DMS 273 (cell line): ENCODE measurements around the gene EPHA6.
A peak's percentile ranks its signal among the peaks of the same experiment; 100 is the strongest.
"Not testable (repeated sequence)": the region's sequence is repeated elsewhere in the genome, so short reads cannot be mapped to it uniquely, and the experiment has no call there.

Experiments used
- DNase-seq: peaks from one replicate; lab custom pipeline; 2025; ENCODE audit not compliant: unreplicated experiment; lab: John Stamatoyannopoulos, UW

EPHA6 gene

DNA sequence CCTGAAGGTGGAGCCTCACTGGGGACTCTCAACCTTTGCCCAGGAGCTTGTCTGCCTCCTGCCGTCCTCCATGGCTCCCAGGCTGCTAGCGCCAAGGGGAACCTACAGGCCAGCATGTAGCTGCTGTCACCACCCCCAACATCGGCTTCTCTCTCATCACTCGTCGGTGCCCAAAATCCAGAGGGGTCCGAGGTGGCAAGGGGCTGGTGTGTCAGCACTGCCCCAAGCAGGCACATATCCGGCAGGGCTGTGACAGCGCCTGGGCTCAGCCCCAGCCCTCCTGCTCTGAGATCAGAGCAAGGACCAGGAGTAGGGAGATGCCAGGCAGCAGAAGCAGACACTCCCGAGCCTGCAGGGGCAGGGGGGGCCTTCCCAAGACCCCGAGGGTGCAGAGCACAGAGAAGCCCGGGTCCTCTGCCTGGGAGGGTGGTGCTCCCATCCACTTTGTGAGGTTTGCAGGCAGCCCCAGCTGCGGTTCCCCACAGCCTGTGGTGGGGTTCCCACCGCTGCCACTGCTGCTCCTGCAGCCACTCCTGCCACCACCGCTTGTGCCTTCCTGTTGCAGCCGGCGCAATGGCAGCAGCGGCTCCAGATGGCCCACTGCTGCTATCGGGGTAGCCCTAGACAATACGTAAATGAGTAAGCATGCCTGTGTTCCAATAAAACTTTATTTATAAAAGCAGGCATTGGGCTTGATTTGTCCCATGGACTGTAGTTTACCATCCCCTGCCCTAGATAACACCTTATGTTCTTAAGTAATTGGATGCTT lies 451.0 kb downstream of the EPHA6 start:
- no peak for DNase-seq

- no peak for DNase-seq
Observed at GRCh38 chr3:97269202-97269601, 454.8 kb downstream of the EPHA6 start.

DNA sequence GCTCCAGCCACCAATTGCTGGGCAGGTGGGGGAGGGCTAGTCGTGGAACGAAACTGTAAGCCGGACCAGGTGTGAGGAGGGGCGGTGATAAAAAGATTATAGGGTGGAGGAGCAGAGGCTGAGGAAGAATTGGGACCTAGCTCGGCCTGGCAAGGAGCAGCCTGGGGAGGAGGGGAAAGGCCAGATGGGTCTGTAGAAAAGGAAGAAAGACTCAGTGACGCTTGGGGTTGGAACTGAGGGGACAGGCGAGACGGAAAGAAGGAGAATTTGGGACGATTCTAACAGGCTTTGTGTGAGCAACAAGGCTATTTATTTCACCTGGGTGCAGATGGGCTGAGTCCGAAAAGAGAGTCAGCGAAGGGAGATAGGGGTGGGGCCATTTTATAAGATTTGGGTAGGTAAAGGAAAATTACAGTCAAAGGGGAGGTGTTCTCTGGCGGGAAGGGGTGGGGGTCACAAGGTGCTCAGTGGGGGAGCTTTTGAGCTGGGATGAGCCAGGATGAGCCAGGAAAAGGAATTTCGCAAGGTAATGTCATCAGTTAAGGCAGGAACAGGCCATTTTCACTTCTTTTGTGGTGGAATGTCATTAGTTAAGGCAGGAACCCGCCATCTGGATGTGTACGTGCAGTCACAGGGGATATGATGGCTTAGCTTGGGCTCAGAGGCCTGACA lies 462.6 kb downstream of the EPHA6 start:
- not testable (repeated sequence) for DNase-seq

DNA sequence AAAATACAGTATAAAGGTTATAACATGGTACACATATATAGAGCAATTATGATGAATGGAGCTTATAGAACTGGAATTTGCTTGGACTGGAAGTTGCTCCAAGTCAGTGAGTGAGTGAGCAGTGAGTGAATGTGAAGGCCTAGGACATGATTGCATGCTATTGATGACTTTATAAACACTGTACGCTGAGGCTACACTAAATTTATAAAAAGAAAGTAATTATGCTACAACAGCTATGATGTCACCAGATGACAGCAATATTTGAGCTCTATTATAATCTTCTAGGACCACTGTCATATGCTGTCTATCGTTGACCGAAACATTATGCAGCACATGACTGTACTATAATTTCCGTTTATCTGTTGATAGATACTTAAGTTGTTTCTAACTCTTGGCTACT lies 463.3 kb downstream of the EPHA6 start:
- no peak for DNase-seq

- DNase-seq, result peak; percentile 5
Observed at GRCh38 chr3:97278506-97278905, 464.1 kb downstream of the EPHA6 start.

DNA sequence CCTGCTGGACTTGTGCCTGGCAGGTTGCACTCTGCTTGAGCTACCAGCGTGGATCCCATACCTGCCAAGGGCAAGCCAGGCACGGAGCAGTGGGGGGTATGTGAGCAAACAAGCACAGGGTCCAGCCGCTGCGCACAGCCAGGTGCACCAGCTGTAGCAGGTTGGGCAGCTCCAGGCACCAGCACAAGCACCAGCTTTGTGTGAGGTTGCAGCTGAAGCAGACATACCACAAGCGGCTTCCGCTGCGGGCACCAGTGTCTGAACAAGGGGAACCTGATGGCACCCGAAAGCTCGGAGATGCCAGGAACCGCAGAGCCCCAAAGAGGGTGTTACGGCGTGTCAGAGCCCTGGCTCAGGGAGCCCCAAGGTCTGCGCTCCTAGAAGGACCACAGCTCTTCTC lies 477.5 kb downstream of the EPHA6 start:
- no peak for DNase-seq

DNA sequence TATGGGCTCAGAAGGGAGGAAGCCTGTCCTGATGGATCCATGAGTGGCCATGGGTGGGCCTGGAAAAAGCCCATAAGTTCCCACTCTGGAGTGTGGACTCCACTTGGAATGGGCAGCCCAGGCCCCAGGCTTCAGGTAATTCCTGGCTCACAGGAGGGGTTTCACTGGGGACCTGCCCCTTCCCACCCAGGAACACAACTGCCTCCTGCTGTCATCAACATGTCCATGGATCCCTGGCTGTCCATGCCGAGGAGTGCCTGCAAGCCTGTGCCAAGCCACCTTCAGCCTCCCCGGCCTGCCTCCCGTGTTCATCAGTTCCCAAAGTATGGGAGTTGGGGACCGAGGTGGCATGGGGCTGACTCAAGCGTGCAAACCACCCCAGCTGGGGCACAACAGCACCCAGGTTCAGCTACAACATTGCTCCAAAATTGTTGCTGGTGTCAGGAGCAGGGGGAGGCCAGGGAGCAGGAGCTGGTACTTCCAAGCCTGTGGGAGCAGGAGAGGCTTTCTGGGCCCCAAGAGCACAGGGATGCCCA lies 479.3 kb downstream of the EPHA6 start:
- no peak for DNase-seq

DNA sequence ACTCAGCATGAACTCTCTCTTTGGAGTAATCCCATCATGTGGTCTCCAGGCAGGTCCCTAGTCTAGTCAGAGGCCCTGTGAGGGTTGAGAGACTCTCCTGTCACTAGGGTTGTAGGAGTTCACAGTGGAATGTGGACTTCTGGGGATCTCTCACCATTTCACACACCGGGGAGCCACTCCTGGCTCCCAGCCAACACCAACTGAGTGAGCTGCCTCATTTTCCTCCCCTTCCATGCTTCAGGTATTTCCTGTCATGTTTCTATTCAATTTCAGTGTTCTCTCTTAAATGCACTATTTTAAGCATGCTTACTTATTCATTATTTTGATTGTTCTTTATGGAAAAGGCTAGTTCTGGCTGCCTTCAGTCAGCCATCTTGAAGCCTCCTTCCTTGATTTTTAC lies 482.6 kb downstream of the EPHA6 start:
- no peak for DNase-seq

DNA sequence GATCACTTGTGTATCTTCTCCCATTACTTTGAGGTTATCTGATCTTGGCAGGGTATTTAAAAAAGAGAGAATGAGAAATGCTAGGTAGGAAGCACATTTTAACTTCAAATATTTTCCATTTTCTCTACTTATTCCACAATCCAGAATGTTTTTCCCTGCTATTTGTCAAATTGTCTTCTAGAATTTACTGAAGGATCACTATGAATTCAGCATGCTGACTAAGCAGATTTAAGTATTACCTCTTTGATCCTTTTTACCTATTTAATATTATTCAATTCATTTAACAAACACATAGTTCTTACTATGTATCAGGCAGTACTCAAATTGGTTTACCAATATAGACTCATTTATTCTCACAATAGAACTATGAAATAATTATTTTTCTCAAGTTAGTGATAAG lies 486.7 kb downstream of the EPHA6 start:
- DNase-seq, result no peak

- DNase-seq, result no peak
Observed at GRCh38 chr3:97306226-97306625, 491.8 kb downstream of the EPHA6 start.

DNA sequence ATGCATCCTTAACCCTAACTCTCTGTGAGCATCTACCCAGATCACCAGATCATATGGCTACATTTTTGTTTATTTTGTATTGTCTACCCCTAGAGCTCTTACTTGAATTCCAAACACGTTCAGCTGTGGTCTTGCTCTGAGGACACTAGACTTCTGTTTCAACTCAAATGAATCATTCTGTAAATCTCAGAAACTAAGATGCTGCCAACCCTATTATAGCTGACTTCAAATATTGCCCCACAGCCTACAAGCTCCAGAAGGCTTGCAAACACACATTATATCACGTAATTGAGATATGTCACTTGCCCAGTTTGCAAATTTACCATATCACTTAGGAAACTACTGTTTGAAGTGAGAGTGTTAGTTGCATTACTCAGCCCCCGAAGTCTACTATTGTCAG lies 524.0 kb downstream of the EPHA6 start:
- no peak for DNase-seq

GRCh38 chr3:97340940-97341339 lies 526.5 kb downstream of the EPHA6 start:
- DNase-seq, result no peak

DNA sequence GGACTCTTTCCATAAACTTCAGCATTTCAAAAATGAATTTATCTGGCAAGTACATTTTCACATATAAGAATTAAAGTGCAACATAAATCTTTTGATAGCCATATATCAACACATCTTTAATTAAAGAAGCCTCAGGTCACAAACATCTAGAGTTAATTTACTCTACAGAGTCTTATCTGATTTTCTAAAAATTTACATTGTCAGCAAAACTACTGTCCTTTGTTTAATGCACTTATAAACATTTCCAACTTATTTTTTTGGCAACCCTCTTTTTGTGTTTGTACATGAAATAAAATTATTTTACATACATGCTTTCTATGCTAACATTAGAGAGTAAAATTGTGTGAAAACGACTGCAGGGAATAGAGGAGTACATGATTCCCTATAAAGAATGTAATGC lies 533.4 kb downstream of the EPHA6 start:
- no peak for DNase-seq

- no peak for DNase-seq
Observed at GRCh38 chr3:97350971-97351370, 536.6 kb downstream of the EPHA6 start.

DNA sequence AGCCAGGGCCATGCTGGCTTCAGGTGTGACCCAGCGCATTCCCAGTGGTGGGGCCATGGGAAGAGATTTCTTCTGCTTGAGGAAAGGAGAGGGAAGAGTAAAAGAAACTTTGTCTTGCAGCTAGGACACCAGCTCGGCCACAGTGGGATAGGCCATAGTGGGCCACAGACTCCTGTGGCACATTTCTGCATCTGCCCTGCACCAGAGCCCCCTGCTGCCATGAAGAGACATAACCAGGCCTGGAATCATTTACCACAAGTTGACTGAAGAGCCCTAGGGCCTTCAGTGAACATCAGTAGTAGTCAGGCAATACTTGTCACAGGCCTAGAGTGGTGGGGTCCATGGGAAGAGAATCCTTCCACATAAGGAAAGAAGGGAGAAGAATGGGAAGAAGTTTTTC lies 538.8 kb downstream of the EPHA6 start:
- DNase-seq, result no peak

- no peak for DNase-seq
Observed at GRCh38 chr3:97359977-97360376, 545.6 kb downstream of the EPHA6 start.

DNA sequence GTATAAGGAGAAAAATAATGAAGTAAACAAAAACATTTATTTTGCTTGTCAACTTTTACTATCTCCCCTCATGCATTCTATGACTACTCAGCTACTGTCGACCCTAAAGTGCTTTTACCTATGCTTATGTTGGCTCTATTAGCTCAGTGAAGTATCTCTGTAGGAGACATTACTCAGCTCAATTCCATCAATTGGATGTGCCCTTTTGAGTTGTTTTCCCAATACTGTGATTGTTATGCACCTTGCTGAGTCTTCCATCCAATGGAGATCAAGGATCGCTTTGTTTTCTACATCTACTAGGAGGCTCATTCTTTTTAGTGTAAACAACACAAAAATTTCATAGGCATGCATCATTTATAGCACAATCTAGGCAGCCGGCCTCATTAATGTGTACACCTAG lies 546.4 kb downstream of the EPHA6 start:
- DNase-seq, result no peak

GRCh38 chr3:97384583-97384982 lies 570.2 kb downstream of the EPHA6 start:
- no peak for DNase-seq

GRCh38 chr3:97388774-97389173 lies 574.4 kb downstream of the EPHA6 start:
- DNase-seq, result no peak

DNA sequence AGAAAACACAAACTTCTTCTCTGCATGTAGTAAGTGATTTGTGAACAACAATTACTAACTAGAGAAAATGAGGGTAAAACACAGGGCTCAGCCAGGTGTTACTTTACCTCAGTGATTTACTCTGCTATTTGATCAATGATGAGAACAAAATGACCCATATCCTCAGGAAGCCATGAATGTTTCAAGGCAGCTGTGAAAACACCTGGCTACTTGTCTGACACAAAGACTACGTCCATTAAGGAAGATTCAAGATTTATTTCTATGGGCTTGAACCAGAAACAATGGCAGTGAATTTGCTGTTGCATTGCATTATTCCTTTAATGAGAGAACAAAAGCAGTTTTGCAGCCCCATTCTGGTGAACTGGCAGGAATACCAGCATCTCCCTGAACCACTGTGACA lies 575.5 kb downstream of the EPHA6 start:
- no peak for DNase-seq

DNA sequence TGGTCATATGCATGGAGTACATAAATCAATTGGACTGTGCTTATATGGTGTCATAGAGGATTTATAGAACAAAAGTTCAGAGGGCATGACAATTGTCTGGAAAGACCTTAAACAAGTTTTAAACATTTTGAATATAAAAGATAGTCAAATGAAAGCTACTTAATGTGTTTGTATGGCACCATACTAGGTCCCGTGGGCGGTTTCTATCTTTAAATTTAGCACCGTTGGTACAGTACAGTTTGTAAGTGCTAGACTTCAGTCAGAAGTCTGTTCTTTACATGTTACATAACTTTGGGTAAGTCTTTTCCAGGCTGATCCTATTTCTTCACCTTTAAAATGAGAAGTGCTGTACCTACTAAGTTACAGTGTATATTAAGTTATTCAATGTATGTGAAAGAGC lies 576.8 kb downstream of the EPHA6 start:
- no peak for DNase-seq

- DNase-seq, result no peak
Observed at GRCh38 chr3:97409612-97410011, 595.2 kb downstream of the EPHA6 start.

GRCh38 chr3:97421565-97421964 lies 607.2 kb downstream of the EPHA6 start:
- no peak for DNase-seq
